ENCODE results near the gene THAP8. TPM values are rescaled to one million over a fixed set of nuclear protein-coding genes. Genes with fewer than 3 reads are reported as not detected.

The THAP8 gene
- total RNA-seq, 1 donor from 2014 or later, result 6.0 TPM

Other genes starting within 250 kb of the THAP8 start
- gene PRODH2, start 241.4 kb downstream of the THAP8 start, total RNA-seq, result not detected in 2 replicates
- gene NPHS1, start 201.8 kb downstream of the THAP8 start, total RNA-seq, result not detected in 2 replicates
- gene KIRREL2, start 197.4 kb downstream of the THAP8 start, total RNA-seq, result 0.12 and 0.18 TPM in 2 replicates
- gene APLP1, start 185.7 kb downstream of the THAP8 start, total RNA-seq, result 66.0 and 69.4 TPM in 2 replicates
- 7.0 and 8.4 TPM in 2 replicates for gene NFKBID, start 153.7 kb downstream of the THAP8 start, total RNA-seq
- 1.8 and 2.1 TPM in 2 replicates for gene HCST, start 151.8 kb downstream of the THAP8 start, total RNA-seq
- not detected in 2 replicates for gene TYROBP, start 146.0 kb downstream of the THAP8 start, total RNA-seq
- gene LRFN3, start 117.9 kb downstream of the THAP8 start, total RNA-seq, result 15.1 and 15.3 TPM in 2 replicates
- gene SDHAF1, start 59.1 kb downstream of the THAP8 start, total RNA-seq, result 8.8 and 10.9 TPM in 2 replicates
- 0.53 and 1.1 TPM in 2 replicates for gene SYNE4, start 45.5 kb downstream of the THAP8 start, total RNA-seq
- 25.9 and 27.3 TPM in 2 replicates for gene ALKBH6, start 40.1 kb downstream of the THAP8 start, total RNA-seq
- gene CLIP3, start 21.4 kb downstream of the THAP8 start, total RNA-seq, result 55.4 and 57.4 TPM in 2 replicates
- gene WDR62, start 612 bp upstream of the THAP8 start, total RNA-seq, result 1.1 and 2.4 TPM in 2 replicates
- not detected in 2 replicates for gene OVOL3, start 56.9 kb upstream of the THAP8 start, total RNA-seq
- gene POLR2I, start 60.6 kb upstream of the THAP8 start, total RNA-seq, result 57.4 and 65.1 TPM in 2 replicates
- 239 and 244 TPM in 2 replicates for gene TBCB, start 61.2 kb upstream of the THAP8 start, total RNA-seq
- gene CAPNS1, start 85.8 kb upstream of the THAP8 start, total RNA-seq, result 665 and 677 TPM in 2 replicates
- gene COX7A1, start 98.2 kb upstream of the THAP8 start, total RNA-seq, result 0.64 TPM in 1 of 2 replicates, not detected in the other
- gene ZNF565, start 160.4 kb upstream of the THAP8 start, total RNA-seq, result 6.3 and 6.5 TPM in 2 replicates
- gene ZNF146, start 160.8 kb upstream of the THAP8 start, total RNA-seq, result 80.7 and 82.7 TPM in 2 replicates

All from astrocyte (in vitro differentiated cells and primary cell).